Neutrophil (primary cell): ENCODE results near the gene SMARCA2.
A peak's percentile ranks its signal among the peaks of the same experiment; 100 is the strongest.

Experiments used
- H3K27ac ChIP-seq: fragments of 200-600 bp; sonication (generic); 2 replicates; pipeline ENCODE4 v1.5.1; 2016; ENCODE audit warnings: mild to moderate bottlenecking, moderate library complexity
- H3K27me3 ChIP-seq: fragments of 200-600 bp; sonication (generic); 2 replicates; pipeline ENCODE4 v1.6.0; 2016; ENCODE audit warnings: mild to moderate bottlenecking
- H3K36me3 ChIP-seq: fragments of 200-600 bp; sonication (generic); 2 replicates; pipeline ENCODE4 v1.5.1; 2017
- H3K4me1 ChIP-seq, 2 experiments: fragments of 200-600 bp in 1 of 2; sonication (generic) in 1 of 2; 1 replicate in 1 of 2; 2 replicates in 1 of 2; pipeline versions ENCODE4 v1.5.1 to v1.6.1; 2013 to 2016; ENCODE audit warnings: low read depth in 1 of 2, low read length in 1 of 2, mild to moderate bottlenecking in 1 of 2, moderate library complexity in 1 of 2; ENCODE audit not compliant: control insufficient read depth in 1 of 2, insufficient read depth in 1 of 2
- H3K4me3 ChIP-seq, 2 experiments: fragments of 200-600 bp in 1 of 2; sonication (generic) in 1 of 2; 1 replicate in 1 of 2; 2 replicates in 1 of 2; pipeline ENCODE4 v1.5.1; 2013 to 2016; ENCODE audit warnings: low read depth in 1 of 2, low read length in 1 of 2, mild to moderate bottlenecking in 1 of 2, moderate library complexity in 1 of 2
- H3K9me3 ChIP-seq: fragments of 200-600 bp; sonication (generic); 2 replicates; pipeline ENCODE4 v1.5.1; 2016
- CTCF ChIP-seq: fragments of 200-600 bp; sonication (generic); IDR thresholded peaks from 2 replicates; pipeline ENCODE4 v1.5.1; 2016; ENCODE audit warnings: antibody characterized with exemption

SMARCA2 gene

DNA sequence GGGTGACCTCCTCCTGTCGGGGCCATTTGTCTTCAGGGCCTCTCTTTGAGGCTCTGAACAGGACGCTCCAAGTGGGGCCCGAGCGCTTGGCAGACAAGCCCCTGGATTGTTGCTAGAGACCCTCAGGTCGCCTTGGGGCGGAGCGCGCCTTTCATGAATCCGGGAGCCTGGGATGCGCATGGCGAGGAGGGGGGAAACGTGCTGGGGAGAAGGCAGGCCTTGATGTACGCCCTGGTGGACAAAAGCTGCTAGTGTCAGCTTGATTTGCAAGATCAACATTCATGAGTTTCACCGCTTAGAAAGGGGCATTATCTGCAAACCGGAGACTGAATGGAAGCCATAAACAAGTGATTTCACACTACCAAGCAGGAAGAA is 226.3 kb downstream of the SMARCA2 start:
- TF ChIP-seq CTCF: no peak
- Histone ChIP-seq H3K4me3 (peak overlapping the region in 1 of 2 experiments; percentile 53), H3K9me3 (no peaks in the 10 kb centered on the region), H3K27ac (no peak overlapping the region), H3K4me1 (peaks cover 14 to 16% of the 10 kb centered on the region in 2 experiments), H3K27me3 (peaks cover 36% of the 10 kb centered on the region), H3K36me3 (no peaks in the 10 kb centered on the region)

- TF ChIP-seq CTCF: no peak
- Histone ChIP-seq H3K9me3 (no peaks in the 10 kb centered on the region), H3K27ac (no peak overlapping the region), H3K36me3 (no peaks in the 10 kb centered on the region), H3K4me1 (peaks cover 14 to 16% of the 10 kb centered on the region in 2 experiments), H3K27me3 (peaks cover 36% of the 10 kb centered on the region), H3K4me3 (peak overlapping the region in 1 of 2 experiments; percentile 53)
Observed at GRCh38 chr9:2241836-2242741, 226.9 kb downstream of the SMARCA2 start.

DNA sequence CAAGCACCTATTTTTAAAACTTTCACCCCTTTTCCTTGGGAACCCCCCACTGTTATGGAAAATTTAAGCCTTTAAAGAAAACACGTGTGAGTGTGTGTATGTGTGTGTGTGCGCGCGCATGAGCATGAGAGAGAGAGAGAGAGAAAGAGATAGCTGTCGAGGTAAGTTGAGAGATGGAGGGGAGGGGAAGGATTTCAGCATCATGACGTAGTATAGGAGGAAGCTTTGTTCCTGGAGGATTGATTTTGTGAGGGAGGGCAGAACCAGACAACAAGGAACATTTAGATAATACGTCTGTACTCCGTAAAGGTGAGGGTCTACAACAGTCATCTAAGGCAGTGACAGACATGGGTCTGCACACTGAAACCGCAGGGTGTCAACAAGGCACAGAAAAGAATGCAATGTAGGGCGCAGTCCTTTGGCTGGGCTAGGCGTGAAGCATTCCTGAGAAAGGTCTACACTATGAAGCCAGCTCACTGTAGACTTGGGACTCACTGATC is 227.7 kb downstream of the SMARCA2 start:
- Histone ChIP-seq H3K4me3 (no peak overlapping the region), H3K27ac (no peak overlapping the region), H3K36me3 (no peaks in the 10 kb centered on the region), H3K4me1 (peaks cover 14 to 16% of the 10 kb centered on the region in 2 experiments), H3K9me3 (no peaks in the 10 kb centered on the region), H3K27me3 (peaks cover 36% of the 10 kb centered on the region)
- TF ChIP-seq CTCF: no peak
